SJCRH30 (cell line): Measurements from ENCODE around the gene SUSD4. TPM values are rescaled to one million over a fixed set of nuclear protein-coding genes. Genes with fewer than 3 reads are reported as not detected.

Experiments
- DNase-seq, 2 experiments: peaks; one replicate each; pipeline ENCODE4 v3.0.0-alpha.2; 2015 to 2020
- H3K27ac ChIP-seq: fragments of 250-450 bp; sonication (Bioruptor Pico); 2 replicates; pipeline ENCODE4 v1.5.1; 2020; ENCODE audit warnings: mild to moderate bottlenecking, moderate library complexity
- H3K27me3 ChIP-seq: fragments of 250-450 bp; sonication (Bioruptor Pico); 2 replicates; pipeline ENCODE4 v1.5.1; 2020; ENCODE audit warnings: mild to moderate bottlenecking, moderate library complexity
- H3K36me3 ChIP-seq: fragments of 250-450 bp; sonication (Bioruptor Pico); 2 replicates; pipeline ENCODE4 v1.5.1; 2020; ENCODE audit warnings: mild to moderate bottlenecking, moderate library complexity
- H3K4me1 ChIP-seq: fragments of 250-450 bp; sonication (Bioruptor Pico); 2 replicates; pipeline ENCODE4 v1.5.1; 2020; ENCODE audit warnings: mild to moderate bottlenecking, moderate library complexity
- H3K4me3 ChIP-seq: fragments of 250-450 bp; sonication (Bioruptor Pico); 2 replicates; pipeline ENCODE4 v1.5.1; 2020; ENCODE audit warnings: mild to moderate bottlenecking, moderate library complexity
- H3K9me3 ChIP-seq: fragments of 250-450 bp; sonication (Bioruptor Pico); replicated peaks from 2 replicates; pipeline ENCODE4 v1.5.1; 2020; ENCODE audit warnings: mild to moderate bottlenecking, moderate library complexity
- total RNA-seq: library from RNA; depleted of rRNA; stranded (reverse); fragments of >200 nt; shearing (Covaris generic); gene quantifications from 2 replicates; pipeline ENCODE4 v1.2.3, GENCODE V29; 2014

The SUSD4 gene
- total RNA-seq, 1 experiment from 2014 or later, result 5.2 TPM

DNA sequence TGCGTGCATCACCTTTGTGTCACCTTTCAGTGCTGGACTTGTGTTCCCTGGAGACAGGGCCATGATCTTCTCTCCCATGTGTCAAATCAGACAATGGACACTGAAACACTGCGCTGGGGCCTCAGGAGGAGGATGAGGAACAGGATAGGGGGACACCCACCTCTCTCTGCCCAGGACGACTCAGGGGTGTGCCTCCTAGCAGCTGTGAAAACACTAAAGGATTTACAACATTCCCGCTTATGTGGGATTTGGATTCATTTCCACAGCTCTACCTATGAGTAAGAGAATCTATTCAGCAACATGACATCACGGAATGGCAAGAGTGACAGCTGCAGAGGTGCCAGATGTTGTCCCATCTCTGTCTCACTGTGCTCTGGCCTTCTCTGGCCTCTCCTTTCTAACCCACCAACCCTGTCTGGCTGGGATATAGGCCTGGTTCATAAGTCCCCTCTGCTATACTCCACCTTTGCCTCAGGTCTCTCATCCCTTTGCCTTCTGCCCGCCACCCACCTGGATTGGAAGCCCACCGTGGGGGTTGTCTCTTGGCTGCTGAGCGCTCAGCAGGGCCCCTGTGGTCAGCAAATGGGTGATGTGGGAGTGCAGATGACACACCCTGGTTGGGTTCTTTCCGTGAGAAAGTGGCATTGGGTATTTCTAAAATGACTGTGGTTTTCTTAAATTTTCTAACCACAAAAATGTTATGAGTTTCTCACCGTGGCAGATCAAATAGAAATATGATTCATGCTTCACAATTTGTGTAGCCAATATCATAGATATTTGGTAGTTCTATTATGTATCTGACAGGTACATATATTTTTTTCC lies 173.9 kb downstream of the SUSD4 start:
- H3K27me3 ChIP-seq, result no peaks in the 10 kb centered on the region
- H3K4me1 ChIP-seq, result peaks cover 22% of the 10 kb centered on the region
- no peaks in the 10 kb centered on the region for H3K36me3 ChIP-seq
- H3K9me3 ChIP-seq, result no peaks in the 10 kb centered on the region
- no peak overlapping the region for H3K4me3 ChIP-seq
- peak; percentile 91 to 96 for DNase-seq
- H3K27ac ChIP-seq, result peak overlapping the region; percentile 98

DNA sequence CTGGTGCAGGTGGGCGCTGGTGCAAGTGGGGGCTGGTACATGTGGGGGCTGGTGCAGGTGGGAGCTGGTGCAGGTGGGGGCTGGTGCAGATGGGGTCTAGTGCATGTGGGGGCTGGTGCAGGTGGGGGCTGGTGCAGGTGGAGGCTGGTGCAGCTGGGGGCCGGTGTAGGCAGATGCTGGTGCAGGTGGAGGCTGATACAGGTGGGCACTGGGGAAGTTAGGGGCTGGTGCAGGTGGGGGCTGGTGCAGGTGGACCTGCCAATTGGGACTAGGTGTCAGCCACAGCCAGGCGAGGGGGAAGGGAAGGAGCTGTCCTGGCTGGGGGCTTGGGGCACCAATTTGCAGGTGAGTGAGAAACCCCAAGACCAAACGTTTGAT lies 174.5 kb downstream of the SUSD4 start:
- no peaks in the 10 kb centered on the region for H3K36me3 ChIP-seq
- DNase-seq, result no peak
- no peaks in the 10 kb centered on the region for H3K9me3 ChIP-seq
- no peaks in the 10 kb centered on the region for H3K27me3 ChIP-seq
- H3K27ac ChIP-seq, result peak overlapping the region; percentile 98
- no peak overlapping the region for H3K4me3 ChIP-seq
- peaks cover 22% of the 10 kb centered on the region for H3K4me1 ChIP-seq

DNA sequence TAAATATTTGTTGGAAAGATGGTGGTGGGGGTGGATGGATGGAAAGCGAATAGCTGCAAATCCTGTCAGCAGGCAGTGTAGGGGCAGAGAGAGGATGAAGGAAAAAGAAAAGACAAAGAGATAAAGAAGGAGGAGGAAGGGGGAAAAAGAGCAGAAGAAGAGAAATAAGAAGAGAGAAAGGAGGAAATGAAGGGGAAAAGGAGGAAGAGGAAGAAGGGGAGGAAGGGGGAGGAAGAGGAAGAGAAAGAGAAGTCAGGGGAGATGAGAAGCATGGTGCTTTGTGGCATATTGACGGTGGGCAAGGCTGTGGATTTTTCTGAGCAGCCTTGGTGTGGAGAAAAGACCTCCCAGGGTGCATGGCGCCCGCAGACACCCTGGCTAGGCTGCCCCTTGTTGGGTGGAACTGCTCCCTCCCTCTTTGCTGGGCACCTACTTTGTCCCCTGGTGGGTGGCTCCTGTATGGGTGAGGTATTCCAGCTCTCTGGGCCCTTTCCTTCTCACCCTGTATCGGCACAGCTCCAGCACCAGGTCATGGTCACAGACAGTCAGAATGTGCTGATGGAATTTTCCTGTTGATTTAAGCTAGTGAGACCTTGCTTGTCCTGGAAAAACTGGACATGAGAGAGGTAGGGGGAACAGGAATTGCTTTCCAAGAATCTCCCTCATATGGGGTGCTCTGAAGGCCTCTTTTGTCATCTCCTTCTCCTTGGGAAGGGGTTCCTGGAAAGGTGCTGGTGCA lies 175.2 kb downstream of the SUSD4 start:
- no peak overlapping the region for H3K4me3 ChIP-seq
- DNase-seq, result peak in 1 of 2 experiments; percentile 33
- no peaks in the 10 kb centered on the region for H3K36me3 ChIP-seq
- H3K27me3 ChIP-seq, result no peaks in the 10 kb centered on the region
- peaks cover 22% of the 10 kb centered on the region for H3K4me1 ChIP-seq
- H3K9me3 ChIP-seq, result no peaks in the 10 kb centered on the region
- no peak overlapping the region for H3K27ac ChIP-seq

DNA sequence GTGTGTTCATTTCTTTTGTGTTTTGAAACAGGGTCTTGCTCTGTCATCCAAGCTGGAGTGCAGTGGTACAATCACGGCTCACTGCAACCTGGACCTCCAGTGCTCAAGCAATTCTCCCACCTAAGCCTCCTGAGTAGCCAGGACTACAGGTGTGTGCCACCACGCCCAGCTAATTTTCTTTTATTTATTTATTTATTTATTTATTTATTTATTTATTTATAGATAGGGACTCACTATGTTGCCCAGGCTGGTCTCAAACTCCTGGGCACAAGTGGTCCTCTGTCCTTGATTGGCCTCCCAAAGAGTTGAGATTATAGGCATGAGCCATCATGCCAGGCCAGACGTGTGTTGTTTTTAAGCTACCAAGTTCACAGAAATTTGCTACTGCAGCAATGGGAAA lies 177.2 kb downstream of the SUSD4 start:
- H3K27ac ChIP-seq, result no peak overlapping the region
- no peak for DNase-seq
- no peak overlapping the region for H3K4me3 ChIP-seq
- H3K27me3 ChIP-seq, result no peaks in the 10 kb centered on the region
- H3K9me3 ChIP-seq, result no peaks in the 10 kb centered on the region
- peaks cover 22% of the 10 kb centered on the region for H3K4me1 ChIP-seq
- no peaks in the 10 kb centered on the region for H3K36me3 ChIP-seq

DNA sequence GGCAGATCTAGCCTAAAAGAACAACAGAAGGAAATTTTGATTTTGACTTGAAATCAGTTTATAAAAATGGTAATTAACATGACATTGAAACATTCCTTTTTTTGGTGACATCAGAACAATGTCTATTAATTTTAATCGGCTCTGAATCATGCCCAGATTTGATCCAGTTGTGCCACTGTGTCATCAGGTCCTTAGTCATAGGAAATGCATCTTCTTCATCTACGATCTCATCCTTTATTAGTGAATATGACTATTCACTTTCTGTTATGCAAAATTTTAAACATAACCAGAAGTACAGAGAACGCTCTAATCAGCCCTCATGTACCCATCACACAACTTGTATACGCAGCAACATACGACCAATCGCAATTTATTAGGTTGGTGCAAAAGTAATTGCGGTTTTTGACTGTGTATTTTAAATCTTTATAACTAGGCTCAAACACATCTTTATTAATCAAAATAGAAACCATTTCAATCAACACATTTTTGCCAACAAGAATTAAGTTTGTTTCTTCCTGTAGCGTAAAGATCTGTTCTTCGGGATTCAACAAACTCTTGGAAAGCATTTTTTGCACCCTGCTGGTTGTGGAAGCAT lies 180.6 kb downstream of the SUSD4 start:
- Histone ChIP-seq H3K27ac (no peak overlapping the region), H3K9me3 (no peaks in the 10 kb centered on the region), H3K4me1 (no peaks in the 10 kb centered on the region), H3K4me3 (no peak overlapping the region), H3K27me3 (no peaks in the 10 kb centered on the region), H3K36me3 (no peaks in the 10 kb centered on the region)
- DNase-seq, result no peak

DNA sequence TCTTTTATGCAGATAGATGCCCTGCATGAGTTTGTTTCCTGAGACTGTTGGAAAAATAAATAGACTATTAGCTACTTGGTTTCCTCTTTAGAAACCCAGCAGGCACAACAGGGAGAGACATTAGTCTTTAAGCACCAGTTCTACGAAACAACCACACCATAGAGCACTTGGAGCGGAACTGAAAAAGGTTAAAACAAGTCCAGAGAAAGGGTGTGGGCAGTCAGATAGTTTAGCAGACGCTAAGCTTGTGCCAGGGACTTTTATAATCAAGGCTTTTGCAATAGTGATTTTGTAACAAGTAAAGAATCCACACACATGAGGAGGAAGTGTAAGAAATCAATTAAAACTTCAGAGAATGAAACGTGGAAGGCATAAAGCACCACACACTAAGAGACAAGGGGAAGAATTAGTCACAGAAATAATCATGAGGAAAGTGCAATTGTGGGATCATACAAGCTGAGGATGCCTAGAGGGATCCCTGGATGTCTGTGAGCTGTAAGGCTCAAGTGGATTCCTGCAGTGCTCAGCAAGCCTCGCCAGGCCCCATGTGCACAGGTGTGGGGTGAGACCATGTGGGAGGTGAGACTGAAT lies 183.2 kb downstream of the SUSD4 start:
- DNase-seq, result no peak
- no peaks in the 10 kb centered on the region for H3K4me1 ChIP-seq
- H3K36me3 ChIP-seq, result no peaks in the 10 kb centered on the region
- no peak overlapping the region for H3K27ac ChIP-seq
- no peak overlapping the region for H3K4me3 ChIP-seq
- no peaks in the 10 kb centered on the region for H3K27me3 ChIP-seq
- no peaks in the 10 kb centered on the region for H3K9me3 ChIP-seq

DNA sequence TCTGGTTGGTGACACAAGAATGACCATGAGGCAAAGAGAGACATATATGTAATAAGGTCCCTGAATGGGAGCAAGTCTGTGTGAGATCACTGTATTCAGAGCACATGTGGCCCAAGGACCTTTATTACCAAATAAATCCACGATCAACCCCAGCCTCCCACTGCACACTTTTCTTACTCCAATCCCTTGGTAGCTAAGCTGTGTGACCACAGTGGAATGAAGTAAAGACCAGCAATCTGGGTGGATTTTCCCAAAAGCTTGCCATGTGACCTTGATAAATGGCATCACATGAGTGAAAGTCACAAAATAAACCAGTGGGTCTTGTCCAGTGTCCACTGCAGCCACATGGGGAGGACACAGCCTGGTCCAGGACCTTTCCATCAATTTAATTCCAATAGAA lies 184.2 kb downstream of the SUSD4 start:
- no peaks in the 10 kb centered on the region for H3K9me3 ChIP-seq
- no peaks in the 10 kb centered on the region for H3K27me3 ChIP-seq
- H3K4me3 ChIP-seq, result no peak overlapping the region
- no peak overlapping the region for H3K27ac ChIP-seq
- no peaks in the 10 kb centered on the region for H3K36me3 ChIP-seq
- DNase-seq, result no peak
- no peaks in the 10 kb centered on the region for H3K4me1 ChIP-seq

DNA sequence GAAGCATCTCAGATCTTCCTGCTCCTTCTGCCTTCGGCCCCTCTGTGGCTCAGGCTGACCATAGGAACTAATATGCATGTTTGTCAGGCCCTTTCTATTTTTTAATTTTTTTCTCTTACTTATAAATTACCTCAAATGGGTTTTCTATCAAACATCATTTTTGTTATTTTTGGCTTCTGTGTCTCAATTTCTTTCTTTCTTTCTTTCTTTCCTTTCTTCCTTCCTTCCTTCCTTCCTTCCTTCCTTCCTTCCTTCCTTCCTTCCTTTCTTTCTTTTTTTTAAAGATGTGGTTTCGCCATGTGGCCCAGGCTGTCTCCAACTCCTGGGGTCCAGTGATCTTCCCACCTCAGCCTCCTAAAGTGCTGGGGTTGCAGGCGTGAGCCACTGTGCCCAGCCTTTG lies 184.7 kb downstream of the SUSD4 start:
- no peak overlapping the region for H3K4me3 ChIP-seq
- no peak overlapping the region for H3K27ac ChIP-seq
- no peaks in the 10 kb centered on the region for H3K27me3 ChIP-seq
- H3K36me3 ChIP-seq, result no peaks in the 10 kb centered on the region
- DNase-seq, result no peak
- no peaks in the 10 kb centered on the region for H3K4me1 ChIP-seq
- no peaks in the 10 kb centered on the region for H3K9me3 ChIP-seq

DNA sequence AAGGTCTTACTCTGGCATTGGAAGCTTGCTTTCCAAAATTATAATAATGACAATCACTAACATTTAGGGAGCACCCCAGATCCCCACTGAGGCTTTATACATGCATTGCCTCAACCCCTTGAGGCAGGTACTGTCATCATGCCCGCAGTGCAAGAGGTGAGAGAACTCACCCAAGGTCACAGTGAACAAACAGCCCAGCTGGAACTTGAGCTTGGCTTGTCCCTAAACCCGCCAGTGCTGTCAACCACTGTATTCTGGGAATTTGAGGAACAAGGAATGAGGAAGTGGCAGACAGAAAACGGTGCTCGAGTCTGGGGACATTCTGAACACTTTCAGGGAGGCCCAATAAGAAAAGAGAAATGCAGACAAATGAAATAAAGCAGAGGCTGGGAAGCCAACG lies 186.3 kb downstream of the SUSD4 start:
- no peak overlapping the region for H3K4me3 ChIP-seq
- H3K4me1 ChIP-seq, result no peaks in the 10 kb centered on the region
- H3K27ac ChIP-seq, result no peak overlapping the region
- peak in 1 of 2 experiments; percentile 16 for DNase-seq
- no peaks in the 10 kb centered on the region for H3K36me3 ChIP-seq
- H3K9me3 ChIP-seq, result no peaks in the 10 kb centered on the region
- no peaks in the 10 kb centered on the region for H3K27me3 ChIP-seq

DNA sequence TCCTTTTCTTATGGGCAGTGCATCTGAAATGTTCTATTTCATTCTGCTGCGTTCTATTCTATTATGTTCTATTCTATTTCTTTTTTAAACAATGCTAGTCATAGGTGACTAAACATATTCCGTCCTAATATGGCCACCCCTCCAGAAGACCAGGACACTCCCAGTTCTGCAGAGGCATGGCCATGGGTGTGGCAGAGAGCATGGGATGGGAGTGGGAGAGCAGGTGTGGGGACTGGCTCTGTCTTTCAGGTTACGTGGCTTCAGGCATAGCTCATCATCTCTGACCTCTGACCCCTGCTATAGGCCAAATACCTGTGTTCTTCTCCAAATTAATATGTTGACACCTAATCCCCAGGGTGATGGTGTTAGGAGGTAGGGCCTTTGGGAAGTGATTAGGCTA lies 187.5 kb downstream of the SUSD4 start:
- H3K4me3 ChIP-seq, result no peak overlapping the region
- no peak for DNase-seq
- H3K9me3 ChIP-seq, result 0 out of 2 replicates have a peak, but pooled peaks cover 3% of the 10 kb centered on the region
- no peaks in the 10 kb centered on the region for H3K36me3 ChIP-seq
- H3K4me1 ChIP-seq, result no peaks in the 10 kb centered on the region
- no peaks in the 10 kb centered on the region for H3K27me3 ChIP-seq
- no peak overlapping the region for H3K27ac ChIP-seq

DNA sequence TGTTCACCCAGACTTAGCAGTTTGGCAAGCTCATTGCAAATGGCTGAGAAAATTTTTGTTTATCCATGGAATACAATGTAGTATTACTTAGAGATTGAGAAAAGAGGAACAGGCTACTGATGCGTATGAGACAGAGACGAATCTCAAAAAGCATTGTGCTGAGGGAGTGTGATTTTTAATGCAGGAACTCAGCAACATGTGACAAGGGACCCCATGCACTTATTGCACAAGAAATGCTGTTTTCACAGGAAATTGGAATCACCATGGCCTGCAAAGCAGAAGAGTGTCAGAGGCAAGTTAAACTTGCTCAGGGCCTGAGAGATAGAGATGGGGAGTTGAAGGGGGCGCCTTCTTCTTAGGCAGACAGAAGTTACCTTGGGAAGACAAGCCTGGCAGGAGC lies 188.3 kb downstream of the SUSD4 start:
- H3K36me3 ChIP-seq, result no peaks in the 10 kb centered on the region
- no peaks in the 10 kb centered on the region for H3K27me3 ChIP-seq
- H3K27ac ChIP-seq, result no peak overlapping the region
- H3K4me3 ChIP-seq, result no peak overlapping the region
- H3K9me3 ChIP-seq, result 0 out of 2 replicates have a peak, but pooled peaks cover 3% of the 10 kb centered on the region
- no peak for DNase-seq
- H3K4me1 ChIP-seq, result no peaks in the 10 kb centered on the region

DNA sequence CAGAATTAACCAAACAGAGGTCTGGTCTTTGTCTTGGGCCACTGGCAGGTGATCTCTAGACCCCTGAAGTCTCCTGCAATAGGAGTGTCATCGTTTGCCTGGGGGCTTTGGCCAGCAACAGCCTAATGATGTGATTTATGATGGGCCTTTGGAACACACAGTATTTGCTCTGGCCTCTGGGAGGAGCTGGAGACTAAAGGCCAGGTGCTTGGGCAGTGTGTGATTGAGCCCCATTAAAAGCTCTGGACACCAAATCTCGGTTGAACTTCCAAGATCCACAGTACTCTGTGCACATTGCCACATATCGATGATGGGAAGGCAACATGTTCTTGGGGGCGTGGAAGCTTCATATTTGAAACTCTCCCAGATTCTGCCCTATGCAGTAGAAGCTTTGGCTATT lies 188.9 kb downstream of the SUSD4 start:
- 0 out of 2 replicates have a peak, but pooled peaks cover 3% of the 10 kb centered on the region for H3K9me3 ChIP-seq
- H3K4me1 ChIP-seq, result no peaks in the 10 kb centered on the region
- H3K4me3 ChIP-seq, result no peak overlapping the region
- H3K36me3 ChIP-seq, result no peaks in the 10 kb centered on the region
- DNase-seq, result peak; percentile 14 to 56
- no peaks in the 10 kb centered on the region for H3K27me3 ChIP-seq
- no peak overlapping the region for H3K27ac ChIP-seq
